GM12892 (cell line): ENCODE data around the gene HOXA11.

Experiments
- POLR2A ChIP-seq: IDR thresholded peaks from 2 replicates; pipeline ENCODE4 v1.6.1; 2011; ENCODE audit warnings: low read depth, low read length, control low read depth
- POLR2AphosphoS5 ChIP-seq: IDR thresholded peaks from 2 replicates; pipeline ENCODE4 v1.6.1; 2011; ENCODE audit warnings: low read depth, low read length, control low read depth
- TAF1 ChIP-seq: IDR thresholded peaks from 2 replicates; pipeline ENCODE4 v1.6.1; 2011; ENCODE audit warnings: low read depth, mild to moderate bottlenecking, control low read depth, low read length, borderline replicate concordance

GRCh38 chr7:27224983-27225934 is 40.2 kb upstream of the HOXA11 start:
- TF ChIP-seq POLR2AphosphoS5 (no peak), POLR2A (no peak), TAF1 (no peak)
